K562 (cell line): ENCODE measurements around the gene ASPDH. TPM values are rescaled to one million over a fixed set of nuclear protein-coding genes. Genes with fewer than 3 reads are reported as not detected.
A peak's percentile ranks its signal among the peaks of the same experiment; 100 is the strongest.

Source experiments
- ATAC-seq: fragments of 200-7000 bp; cut with Tn5 transposase; 3 replicates; pipeline ENCODE4 v1.9.1; 2020; ENCODE audit warnings: moderate library complexity
- BruUV-seq: library from RNA; stranded (reverse); fragments of 400-500 nt; replicated peaks from 2 replicates; lab custom pipeline; 2021; lab: Mats Ljungman, UMichigan
- CTCF ChIA-PET: fragments of 300-600 bp; formaldehyde crosslinking; extraction: SDS; loops from one replicate; lab custom pipeline; 2021; ENCODE audit warnings: low intra/inter-chr PET ratio; lab: Yijun Ruan, JAX
- POLR2A ChIA-PET: fragments of 300-600, 350-650 bp; sonication (Branson Sonifier 250); formaldehyde crosslinking; extraction: SDS; loops from one replicate; lab custom pipeline; 2021; ENCODE audit warnings: antibody characterized with exemption, inconsistent platforms; lab: Yijun Ruan, JAX
- DNase-seq, 4 experiments: peaks; one replicate each; pipeline versions ENCODE4 v3.0.0 to v3.0.0-alpha.2; 2011 to 2018; ENCODE audit warnings: low spot score in 3 of 4, mixed read lengths in 3 of 4; ENCODE audit errors: extremely low read depth in 1 of 4
- FAIRE-seq: peaks from 2 replicates; lab custom pipeline; 2011; peaks lifted over from hg19 to GRCh38; lab: Jason Lieb, UNC
- H2AFZ ChIP-seq: 2 replicates; pipeline ENCODE4 v1.6.0; 2011; ENCODE audit warnings: low read depth, low read length, control low read depth, inconsistent platforms
- H3K27ac ChIP-seq: fragments of 200-600 bp; 3 replicates; pipeline ENCODE4 v1.8.0; 2011; ENCODE audit warnings: low read depth, mild to moderate bottlenecking, control low read depth, inconsistent platforms, low read length, moderate library complexity, mixed read lengths; ENCODE audit errors: extremely low read depth
- H3K27me3 ChIP-seq, 2 experiments: fragments of 300-600 bp in 1 of 2; 2 replicates in 1 of 2; 3 replicates in 1 of 2; pipeline versions ENCODE4 v1.6.0 to v1.8.0; 2011; ENCODE audit warnings: inconsistent platforms in 2 of 2, low read length in 2 of 2, mild to moderate bottlenecking in 1 of 2, mixed read lengths in 1 of 2, moderate library complexity in 1 of 2; ENCODE audit not compliant: control insufficient read depth in 2 of 2, insufficient read depth in 2 of 2
- H3K36me3 ChIP-seq: fragments of 300-600 bp; 3 replicates; pipeline ENCODE4 v1.8.0; 2011; ENCODE audit warnings: mild to moderate bottlenecking, low read length, inconsistent platforms; ENCODE audit not compliant: control insufficient read depth, insufficient read depth
- H3K4me1 ChIP-seq, 2 experiments: fragments of 200-600 bp in 1 of 2; replicated peaks in 1 of 2; 2 replicates in 1 of 2; 3 replicates in 1 of 2; pipeline versions ENCODE4 v1.5.1 to v1.8.0; 2011; ENCODE audit warnings: inconsistent platforms in 2 of 2, low read length in 2 of 2, mild to moderate bottlenecking in 1 of 2, mixed read lengths in 1 of 2, moderate library complexity in 1 of 2; ENCODE audit not compliant: control insufficient read depth in 2 of 2, insufficient read depth in 2 of 2
- H3K4me2 ChIP-seq: 2 replicates; pipeline ENCODE4 v1.6.1; 2011; ENCODE audit warnings: low read length, control low read depth, inconsistent platforms, mixed read lengths; ENCODE audit not compliant: insufficient read depth
- H3K4me3 ChIP-seq: fragments of 200-600 bp; sonication (generic), shearing (Covaris generic); 2 replicates; pipeline ENCODE4 v1.5.1; 2016; ENCODE audit warnings: control low read depth, inconsistent platforms
- H3K79me2 ChIP-seq: fragments of 200-600 bp; 3 replicates; pipeline ENCODE4 v1.8.0; 2011; ENCODE audit warnings: low read length, inconsistent platforms; ENCODE audit not compliant: control insufficient read depth, insufficient read depth
- H3K9ac ChIP-seq, 2 experiments: 2 replicates each; pipeline versions ENCODE4 v1.6.0 to v1.6.1; 2011; ENCODE audit warnings: low read depth in 2 of 2, low read length in 2 of 2, control low read depth in 1 of 2, inconsistent platforms in 1 of 2, mild to moderate bottlenecking in 1 of 2, mixed read lengths in 1 of 2; ENCODE audit not compliant: insufficient read depth in 1 of 2
- H3K9me1 ChIP-seq: one replicate; pipeline ENCODE4 v1.6.0; 2011; ENCODE audit warnings: inconsistent platforms, mild to moderate bottlenecking, low read length, moderate library complexity; ENCODE audit not compliant: control insufficient read depth, insufficient read depth
- H3K9me3 ChIP-seq: replicated peaks from 2 replicates; pipeline ENCODE4 v1.5.1; 2011; ENCODE audit warnings: low read depth, low read length, inconsistent platforms; ENCODE audit not compliant: control insufficient read depth, insufficient read depth
- H4K20me1 ChIP-seq: replicated peaks from 2 replicates; pipeline ENCODE4 v1.6.1; 2011; ENCODE audit warnings: low read length, inconsistent platforms, mixed read lengths; ENCODE audit not compliant: control insufficient read depth, insufficient read depth
- CBX8 ChIP-seq: fragments of 200-600 bp; sonication (generic); IDR thresholded peaks from 2 replicates; pipeline ENCODE4 v1.6.1; 2012; ENCODE audit warnings: borderline replicate concordance, mixed run types, low read depth, mild to moderate bottlenecking, moderate library complexity, mixed read lengths, low read length, control low read depth, inconsistent platforms; ENCODE audit not compliant: poor library complexity, severe bottlenecking; ENCODE audit errors: extremely low read depth
- HDAC3 ChIP-seq: fragments of 450-650 bp; IDR thresholded peaks from 2 replicates; pipeline ENCODE4 v1.6.1; 2018; ENCODE audit warnings: borderline replicate concordance, mild to moderate bottlenecking, moderate library complexity; ENCODE audit not compliant: partially characterized antibody
- IRF9 ChIP-seq: fragments of 450-650 bp; IDR thresholded peaks from 2 replicates; pipeline ENCODE4 v1.6.1; 2016; ENCODE audit warnings: missing biosample characterization, missing genetic modification characterization
- POLR2G ChIP-seq: fragments of 200-400 bp; formaldehyde crosslinking; IDR thresholded peaks from 2 replicates; pipeline ENCODE4 v1.6.1; 2017; ENCODE audit warnings: low read depth, mild to moderate bottlenecking, antibody characterized with exemption, low read length, moderate library complexity
- POU5F1 ChIP-seq: fragments of 150-350 bp; IDR thresholded peaks from 2 replicates; pipeline ENCODE4 v1.6.1; 2014; ENCODE audit warnings: borderline replicate concordance, low read length, low read depth, mild to moderate bottlenecking; ENCODE audit not compliant: partially characterized antibody
- SMARCB1 ChIP-seq: IDR thresholded peaks from 2 replicates; pipeline ENCODE4 v1.6.1; 2011; ENCODE audit warnings: improper control_type of control experiment, low read depth; ENCODE audit not compliant: insufficient read length
- ZBTB17 ChIP-seq: fragments of 450-650 bp; formaldehyde crosslinking; IDR thresholded peaks from 2 replicates; pipeline ENCODE4 v1.4.0; 2020; ENCODE audit warnings: mild to moderate bottlenecking
- ZBTB33 ChIP-seq: sonication (generic); formaldehyde crosslinking; IDR thresholded peaks from 2 replicates; pipeline ENCODE4 v1.8.1; 2023; ENCODE audit warnings: mild to moderate bottlenecking, missing genetic modification reagents
- ZBTB7A ChIP-seq: IDR thresholded peaks from 2 replicates; pipeline ENCODE4 v1.6.1; 2011; ENCODE audit warnings: low read depth, mild to moderate bottlenecking, low read length, moderate library complexity, borderline replicate concordance; ENCODE audit not compliant: control insufficient read depth
- ZNF23 ChIP-seq: fragments of 250-450 bp; sonication (Bioruptor Pico); IDR thresholded peaks from 2 replicates; pipeline ENCODE4 v1.4.0; 2020; ENCODE audit warnings: mild to moderate bottlenecking
- WGBS: fragments of 100-300 bp; shearing (Covaris generic); methylation state at CpG from one replicate; pipeline ENCODE4 v1.1.6; 2016; ENCODE audit warnings: low coverage, mixed read lengths; ENCODE audit not compliant: insufficient coverage; ENCODE audit errors: missing lambda C conversion rate; 5-methylcytosine and 5-hydroxymethylcytosine counted together
- in situ Hi-C: fragments of 300-500 bp; cut with MboI; formaldehyde crosslinking; loops from 4 replicates; pipeline ENCODE4 v1.15.0; 2018; ENCODE audit warnings: inconsistent platforms, mixed read lengths
- intact Hi-C: fragments of 100-400 bp; cut with micrococcal nuclease; formaldehyde crosslinking; loops from 2 replicates; pipeline ENCODE4 v1.14.2; 2022
- polyA plus RNA-seq, 8 experiments: library from polyadenylated mRNA; depleted of rRNA in 4 of 8; stranded (reverse) in 5 of 8; unstranded in 3 of 8; fragments of >200 nt; fragmentation: Nextera tagmentation in 2 of 8; fragmentation: Illumina TruSeq in 1 of 8; extraction: Ambion mirVana in 2 of 8; extraction: Trizol in 1 of 8; gene quantifications; 2 replicates each; pipeline versions ENCODE4 v1.2.1 to v1.2.3, GENCODE V29; 2011 to 2014; ENCODE audit warnings: inconsistent platforms in 1 of 8, missing spikeins in 1 of 8
- total RNA-seq, 7 experiments: library from RNA; depleted of rRNA in 6 of 7; stranded (reverse); fragments of >200 nt in 6 of 7; fragmentation: Illumina TruSeq in 2 of 7; extraction: Trizol in 2 of 7; gene quantifications; 2 replicates each; pipeline versions ENCODE4 v1.2.1 to v1.2.3, GENCODE V29; 2011 to 2021; ENCODE audit warnings: low replicate concordance in 1 of 7

The ASPDH gene
- total and polyA plus RNA-seq, 9 of the 15 experiments (the other 6 are each of a cell fraction or from before 2014, with no cell fraction given), result not detected

- Histone ChIP-seq H3K4me3 (no peak overlapping the region), H3K27ac (no peak overlapping the region), H3K9ac (no peak overlapping the region), H2AFZ (no peak overlapping the region), H4K20me1 (no peaks in the 10 kb centered on the region), H3K27me3 (no peaks in the 10 kb centered on the region), H3K9me3 (no peaks in the 10 kb centered on the region), H3K9me1 (no peaks in the 10 kb centered on the region), H3K36me3 (no peaks in the 10 kb centered on the region), H3K79me2 (no peaks in the 10 kb centered on the region), H3K4me2 (no peak overlapping the region), H3K4me1 (peaks cover 0 to 36% of the 10 kb centered on the region in 2 experiments; a peak in 2 of 5 replicates)
- intact Hi-C loops, result no loop called here
- no peak for TF ChIP-seq IRF9
- no peak for TF ChIP-seq ZBTB17
- TF ChIP-seq ZBTB7A, result no peak
- no peak for TF ChIP-seq ZNF23
- no peak for TF ChIP-seq HDAC3
- peak; percentile 85 for TF ChIP-seq ZBTB33
- peak; percentile 60 for TF ChIP-seq POLR2G
- no peak for TF ChIP-seq SMARCB1
- no peak for TF ChIP-seq POU5F1
- no peak for TF ChIP-seq CBX8
- CTCF ChIA-PET, result interaction anchor here (0.7 kb wide), 1 partner anchor 371 kb away, joined by 3 read pairs; no protein-coding TSS in a partner anchor
- in situ Hi-C loops, result no loop called here
- 86% methylated on average over 35 of the region's 87 CpGs for WGBS
- FAIRE-seq (no peak), DNase-seq (no peak), ATAC-seq (no peak)
- no TSS peak for BruUV-seq
- POLR2A ChIA-PET, result no interaction called here
These were observed 4.6 kb upstream of the ASPDH start for GRCh38 chr19:50518091-50519005.
